Left cardiac atrium (tissue), 4 donors: Measurements from ENCODE around the gene APCDD1. TPM values are rescaled to one million over a fixed set of nuclear protein-coding genes. Genes with fewer than 3 reads are reported as not detected.
"Not testable (repeated sequence)": the region's sequence is repeated elsewhere in the genome, so short reads cannot be mapped to it uniquely, and the experiment has no call there.

ENCODE experiments used
- ATAC-seq, 2 donors: fragments of 200-7000 bp; cut with Tn5 transposase; one replicate each; pipeline ENCODE4 v1.9.1; 2020; ENCODE audit warnings: mild to moderate bottlenecking in 2 of 2, moderate library complexity in 2 of 2
- DNase-seq: peaks from one replicate; pipeline ENCODE4 v3.0.0-alpha.2; 2020
- intact Hi-C, 2 donors: fragments of 100-400 bp; cut with DNase I; formaldehyde crosslinking; loops; one replicate each; pipeline versions ENCODE4 v1.14.1 to v1.15.1; 2022 to 2023
- total RNA-seq, 2 donors: library from RNA; stranded (reverse); fragmentation: NEBNext Ultra II Directional; extraction: Animal tissue kit (Norgen Biotek cat#: 25700); gene quantifications; one replicate each; pipeline ENCODE4 v1.2.1, GENCODE V29; 2021
- donor health status: DM: no; HTN: yes; CAD: no.
- donor health status: DM: no; HTN: yes; CAD: no; lungs with severe emphysema.
- donor health status: DM: yes; HTN: yes; CAD: no.
- donor health status: Dilated cardiomyopathy.

Gene APCDD1
- total RNA-seq, 2 donors from 2014 or later: 48.3 to 55.1 TPM

DNA sequence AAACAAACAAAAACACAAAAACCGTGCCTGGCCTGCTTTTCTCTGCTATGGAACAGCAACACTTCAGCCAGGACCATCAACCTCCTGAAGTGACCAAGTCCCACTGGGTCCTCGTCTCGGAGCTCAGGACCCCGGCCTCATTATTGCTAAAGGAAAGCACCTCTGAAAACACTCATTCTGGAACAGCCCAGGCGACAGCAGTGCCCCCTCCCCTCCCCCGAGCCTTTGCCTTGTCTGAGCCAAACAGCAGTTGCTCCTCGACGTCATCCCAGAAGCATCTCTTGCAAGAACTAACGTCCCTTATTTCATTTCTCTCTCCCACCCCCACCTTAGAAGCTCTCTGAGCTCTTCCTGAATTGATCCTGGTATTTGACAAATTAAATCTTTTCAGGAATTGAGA, 27.4 kb downstream of the APCDD1 start:
- no peak for ATAC-seq
- intact Hi-C loops: no loop called here

DNA sequence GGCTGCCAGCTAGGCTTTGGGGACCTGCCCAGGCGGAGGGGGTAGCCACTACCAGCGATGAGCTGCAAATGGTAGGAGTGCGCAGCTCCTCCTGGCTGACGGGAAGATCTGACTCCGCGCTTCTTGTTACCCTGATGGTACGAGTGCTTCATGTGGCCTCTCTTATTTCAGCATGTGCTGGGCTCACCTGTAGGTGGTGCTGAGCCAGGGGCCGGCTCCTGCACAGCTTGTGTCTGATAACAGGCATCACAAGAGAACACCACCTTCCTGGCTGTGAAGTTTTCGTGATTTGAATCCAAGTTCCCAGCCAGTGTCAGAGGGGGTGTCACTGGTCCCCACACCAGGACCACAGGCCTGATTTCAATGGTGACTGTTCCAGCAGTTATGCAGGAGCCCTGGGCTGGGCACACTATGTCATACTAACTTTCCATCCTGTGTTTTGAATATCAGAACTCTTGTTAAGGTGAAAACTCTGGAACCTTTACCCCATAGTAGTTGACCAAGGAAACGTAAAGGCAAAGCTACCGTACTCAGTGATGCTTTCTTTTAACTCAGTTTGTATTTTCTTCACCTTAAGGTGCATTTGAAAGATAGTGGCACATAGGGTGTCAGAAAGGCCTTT, 28.0 kb downstream of the APCDD1 start:
- DNase-seq (no peak), ATAC-seq (no peak)
- intact Hi-C loops: no loop called here

More for the DNA sequence above, 27.4 kb downstream of the APCDD1 start:
- no peak for DNase-seq

DNA sequence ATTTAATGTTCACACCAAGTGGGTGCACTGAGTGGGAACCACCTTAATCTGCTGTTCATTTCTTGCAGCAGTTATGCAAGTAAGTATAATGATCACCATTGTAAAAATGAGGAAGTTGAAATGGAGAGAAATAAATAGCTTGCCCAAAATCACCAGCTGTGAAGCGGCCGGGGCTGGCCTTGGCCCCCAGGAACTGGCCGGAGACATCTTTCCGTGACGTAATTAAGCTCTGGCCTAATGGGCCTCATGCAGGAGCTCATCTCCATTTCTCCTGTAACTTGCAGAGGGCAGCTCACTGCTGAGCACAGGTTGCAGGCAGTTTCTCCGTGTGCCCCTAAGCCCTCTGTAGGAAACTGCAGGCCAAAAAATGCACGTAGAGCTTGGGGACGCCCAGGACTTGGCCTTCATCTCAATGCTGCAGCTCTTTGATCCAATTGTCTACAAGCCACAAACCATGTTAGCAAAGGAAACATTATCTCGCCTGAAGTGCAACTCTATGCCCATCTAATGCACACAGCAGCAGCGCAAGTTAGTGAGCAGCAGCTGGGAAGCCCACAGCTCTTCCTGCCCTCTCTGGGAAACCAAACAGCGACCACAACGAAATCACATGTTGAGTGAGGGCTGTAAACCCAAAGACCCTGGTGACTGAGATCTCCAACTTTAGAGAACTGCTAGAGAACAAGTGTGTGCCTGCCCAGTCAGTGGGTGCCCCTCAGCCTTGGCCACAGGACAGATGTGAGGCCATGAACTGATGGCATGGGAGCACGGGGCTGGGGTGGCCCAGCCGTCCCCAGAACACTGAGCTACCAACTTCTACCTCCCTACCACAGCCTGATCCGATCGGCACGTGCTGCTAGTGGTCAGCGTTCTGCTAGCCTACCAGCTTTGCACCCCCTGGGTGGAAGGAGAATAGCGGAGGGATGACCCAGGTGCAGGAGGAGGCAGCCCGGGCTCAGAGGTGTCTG, 28.8 kb downstream of the APCDD1 start:
- intact Hi-C loops: no loop called here
- peak; percentile 57 to 73 for ATAC-seq
- no peak for DNase-seq

DNA sequence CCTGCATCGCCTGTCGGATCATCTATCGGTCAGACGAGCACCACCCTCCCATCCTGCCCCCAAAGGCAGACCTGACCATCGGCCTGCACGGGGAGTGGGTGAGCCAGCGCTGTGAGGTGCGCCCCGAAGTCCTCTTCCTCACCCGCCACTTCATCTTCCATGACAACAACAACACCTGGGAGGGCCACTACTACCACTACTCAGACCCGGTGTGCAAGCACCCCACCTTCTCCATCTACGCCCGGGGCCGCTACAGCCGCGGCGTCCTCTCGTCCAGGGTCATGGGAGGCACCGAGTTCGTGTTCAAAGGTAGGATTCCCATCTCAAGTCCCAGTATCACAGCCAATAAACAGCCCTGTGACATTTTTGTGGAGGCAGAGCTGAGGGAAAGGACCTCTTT, 31.0 kb downstream of the APCDD1 start:
- ATAC-seq: no peak
- intact Hi-C loops: no loop called here

DNA sequence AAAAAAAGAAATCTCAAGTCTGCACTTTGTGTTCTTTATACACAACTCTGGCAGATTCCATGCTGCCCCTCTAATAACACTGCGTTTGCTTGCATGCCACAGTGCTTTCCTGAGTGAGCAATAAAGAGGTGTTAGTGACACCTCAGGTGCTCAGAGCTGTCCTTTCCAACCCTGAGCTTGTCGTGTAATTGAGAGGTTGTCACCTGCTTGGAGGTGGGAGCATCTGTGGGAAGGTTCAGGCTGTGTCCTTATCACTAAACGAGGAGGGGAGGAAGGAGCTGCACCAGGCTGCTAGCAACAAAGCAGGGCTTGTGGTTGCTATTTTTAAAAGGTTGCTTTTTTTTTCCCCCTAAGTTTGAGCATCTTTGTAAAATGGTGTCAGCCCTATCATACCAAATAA, 31.9 kb downstream of the APCDD1 start:
- ATAC-seq (no peak), DNase-seq (no peak)
- intact Hi-C loops: no loop called here

More for the DNA sequence above, 31.0 kb downstream of the APCDD1 start:
- DNase-seq: no peak

DNA sequence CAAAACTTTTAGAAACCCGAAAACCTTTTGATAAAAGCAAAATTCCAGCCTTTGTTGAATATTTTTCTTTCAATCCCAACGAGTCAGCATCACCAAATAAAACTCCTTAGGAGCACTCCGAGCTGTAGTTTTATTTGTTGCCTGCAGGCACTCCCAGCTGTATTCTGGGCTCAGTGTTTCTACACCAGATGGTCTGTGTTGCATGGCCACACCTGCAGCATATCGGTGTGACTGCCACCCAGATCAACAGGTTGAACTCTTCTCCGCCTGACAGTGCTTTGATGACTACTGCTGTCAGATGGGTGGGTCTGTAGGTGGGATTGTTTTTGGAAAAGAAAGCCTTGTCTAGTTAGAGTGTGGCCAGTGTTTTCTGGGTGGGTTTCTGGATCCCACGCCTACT, 32.7 kb downstream of the APCDD1 start:
- intact Hi-C loops: no loop called here
- DNase-seq (no peak), ATAC-seq (no peak)

DNA sequence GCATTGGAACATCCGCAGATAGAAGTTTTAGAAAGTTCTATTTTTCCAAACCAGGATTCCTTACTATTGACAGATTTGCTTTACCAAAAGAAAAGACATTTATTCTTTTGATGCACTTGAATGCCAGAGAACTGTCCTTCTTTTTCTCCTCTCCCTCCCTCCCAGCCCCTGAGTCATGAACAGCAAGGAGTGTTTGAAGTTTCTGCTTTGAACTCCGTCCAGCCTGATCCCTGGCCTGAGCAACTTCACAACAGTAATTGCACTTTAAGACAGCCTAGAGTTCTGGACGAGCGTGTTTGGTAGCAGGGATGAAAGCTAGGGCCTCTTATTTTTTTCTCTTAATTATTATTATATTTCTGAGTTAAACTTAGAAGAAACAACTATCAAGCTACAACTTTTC, 33.6 kb downstream of the APCDD1 start:
- ATAC-seq (peak in 1 of 2 donors; percentile 38), DNase-seq (no peak)
- intact Hi-C loops: no loop called here

DNA sequence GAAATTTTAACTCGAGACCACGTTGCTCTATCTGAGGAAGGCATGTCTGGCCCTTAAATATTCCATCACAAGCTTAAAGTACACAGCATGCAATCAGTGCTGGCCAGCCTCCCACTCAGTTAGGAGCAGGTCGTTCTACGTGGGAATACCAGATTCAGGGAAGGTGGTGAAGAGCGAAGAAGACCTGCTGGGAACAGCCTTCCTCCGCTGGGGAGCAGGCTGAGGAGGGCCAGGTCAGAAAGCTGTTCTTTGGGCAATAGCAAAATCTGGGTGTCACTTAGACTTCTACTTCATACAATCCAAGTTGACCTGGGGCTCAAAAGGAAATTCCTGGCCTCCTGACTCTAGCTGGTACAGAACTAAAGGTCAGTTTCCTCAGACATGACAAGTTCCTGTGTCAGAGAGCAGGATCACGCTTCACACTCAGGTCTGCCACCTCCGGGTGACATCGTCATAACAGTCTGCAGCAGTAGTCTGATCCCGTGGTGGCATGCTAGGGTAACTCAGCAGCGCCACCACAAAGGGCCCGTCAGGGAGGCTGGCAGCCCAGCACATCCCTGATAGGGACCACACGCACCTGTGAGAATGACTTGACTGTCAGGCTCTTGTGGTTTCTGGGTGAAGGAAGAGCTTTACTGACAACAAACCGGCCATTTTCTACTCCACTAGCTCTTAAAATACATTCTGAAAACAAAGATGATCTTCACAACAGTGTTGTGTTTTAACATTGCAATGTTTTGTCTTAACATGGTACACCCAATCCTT, 36.1 kb downstream of the APCDD1 start:
- ATAC-seq: peak; percentile 64 to 68

DNA sequence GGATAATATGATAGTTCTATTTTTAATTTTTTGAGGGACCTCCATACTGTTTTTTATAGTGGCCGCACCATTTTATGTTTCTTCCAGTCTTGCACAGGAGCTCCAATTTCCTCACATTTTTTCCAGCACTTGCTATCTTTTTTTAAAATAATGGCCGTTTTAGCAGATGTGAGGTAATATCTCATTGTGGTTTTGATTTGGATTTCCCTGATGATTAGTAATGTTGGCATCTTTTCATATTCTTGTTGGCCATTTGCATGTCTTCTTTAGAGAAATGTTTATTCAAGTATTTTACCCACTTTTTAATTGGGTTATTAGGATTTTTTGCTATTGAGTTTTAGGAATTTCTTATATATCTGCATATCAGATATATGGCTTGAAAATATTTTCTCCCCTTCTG, 41.5 kb downstream of the APCDD1 start:
- no peak for DNase-seq
- ATAC-seq: no peak
- intact Hi-C loops: no loop called here

More for the DNA sequence above, 36.1 kb downstream of the APCDD1 start:
- intact Hi-C loops: no loop called here
- no peak for DNase-seq

DNA sequence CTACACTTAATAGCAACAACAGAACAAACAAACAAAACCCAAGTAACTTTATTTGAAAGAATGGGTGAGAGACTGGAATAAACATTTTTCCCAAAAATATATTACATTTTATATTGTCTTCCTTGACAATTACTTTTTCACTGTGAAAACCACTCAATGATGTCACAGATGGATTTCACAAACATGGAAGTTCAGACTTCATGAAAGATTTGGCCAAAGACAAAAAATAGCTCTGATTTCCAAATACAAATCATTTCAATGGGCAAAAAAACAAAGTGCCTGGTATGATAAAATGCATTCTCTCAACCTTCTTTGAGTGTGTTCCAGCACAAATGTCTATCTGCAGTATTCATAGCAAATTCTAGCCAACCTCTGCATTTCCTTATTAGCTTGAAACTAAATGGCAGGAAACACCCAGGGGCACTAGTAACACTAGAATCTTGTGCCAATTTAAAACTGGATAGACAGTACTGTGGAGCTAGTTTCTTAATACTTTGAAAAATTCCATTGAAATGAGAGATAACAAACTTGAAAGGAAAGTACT, 42.8 kb downstream of the APCDD1 start:
- intact Hi-C loops: no loop called here
- DNase-seq (no peak), ATAC-seq (no peak)

DNA sequence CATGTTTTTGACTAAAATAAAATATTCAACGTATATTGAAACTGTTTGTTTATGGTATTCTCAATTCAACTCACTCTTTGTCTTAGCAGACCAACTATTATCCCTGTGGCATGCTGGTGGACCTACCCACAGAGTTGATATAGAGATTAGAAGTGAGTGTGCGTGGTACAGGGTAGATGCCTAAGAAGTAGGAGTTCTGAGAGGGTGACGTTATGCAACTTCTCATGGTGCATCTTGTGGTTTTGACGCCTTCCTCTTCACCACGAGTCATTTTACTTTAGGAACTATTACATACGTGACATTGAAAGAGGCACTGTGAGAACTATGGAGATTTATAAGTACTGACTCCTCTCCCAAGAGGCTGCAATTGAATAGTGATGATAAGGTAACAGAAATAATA, 44.8 kb downstream of the APCDD1 start:
- ATAC-seq (no peak), DNase-seq (no peak)
- intact Hi-C loops: no loop called here

DNA sequence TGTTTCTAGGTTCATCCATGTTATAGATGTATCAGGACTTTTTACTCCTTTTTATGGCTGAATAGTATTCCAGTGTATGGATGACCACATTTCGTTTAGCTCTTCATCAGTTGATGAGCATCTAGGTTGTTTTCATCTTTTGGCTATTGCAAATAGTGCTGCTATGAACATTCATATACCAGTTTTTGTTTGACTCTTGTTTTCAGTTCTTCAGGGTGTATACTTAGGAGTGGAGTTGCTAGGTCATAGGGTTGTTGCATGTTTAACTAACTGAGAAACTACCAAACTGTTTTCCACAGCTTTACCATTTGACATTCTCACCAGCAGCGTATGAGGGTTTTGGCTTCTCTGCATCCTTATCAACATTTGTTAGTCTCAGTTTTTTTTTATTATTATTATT, 45.6 kb downstream of the APCDD1 start:
- intact Hi-C loops: no loop called here
- DNase-seq: no peak

DNA sequence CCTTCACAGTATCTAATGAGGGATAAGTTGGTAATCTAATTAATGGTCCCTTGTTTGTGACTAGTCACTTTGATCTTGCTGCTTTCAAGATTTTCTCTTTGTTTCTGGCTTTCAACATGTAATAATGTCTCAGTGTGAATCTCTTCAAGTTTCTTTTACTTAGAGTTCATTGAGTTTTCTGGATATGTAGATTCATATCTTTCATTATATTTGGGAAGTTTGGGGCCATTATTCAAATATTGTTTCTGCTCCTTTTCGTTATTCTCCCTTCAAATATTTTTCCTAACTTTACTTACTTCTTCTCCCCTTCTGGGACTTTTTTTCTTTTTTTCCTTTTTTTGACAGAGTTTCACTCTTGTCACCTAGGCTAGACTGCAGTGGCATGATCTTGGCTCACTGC, 50.3 kb downstream of the APCDD1 start:
- intact Hi-C loops: no loop called here
- ATAC-seq: no peak
- DNase-seq: no peak

More for the DNA sequence above, 45.6 kb downstream of the APCDD1 start:
- no peak for ATAC-seq

DNA sequence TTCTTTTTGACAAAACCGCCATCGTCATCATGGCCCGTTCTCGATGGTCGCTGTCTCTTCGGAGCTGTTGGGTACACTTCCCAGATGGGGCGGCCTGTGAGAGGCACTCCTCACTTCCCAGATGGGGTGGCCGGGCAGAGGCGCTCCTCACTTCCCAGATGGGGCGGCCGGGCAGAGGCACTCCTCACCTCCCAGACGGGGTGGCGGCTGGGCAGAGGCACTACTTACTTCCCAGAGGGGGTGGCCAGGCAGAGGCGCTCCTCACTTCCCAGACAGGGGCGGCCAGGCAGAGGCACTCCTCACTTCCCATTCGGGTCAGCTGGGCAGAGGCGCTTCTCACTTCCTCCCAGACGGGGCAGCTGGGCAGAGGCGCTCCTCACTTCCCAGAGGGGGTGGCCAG, 51.5 kb downstream of the APCDD1 start:
- intact Hi-C loops, ATAC-seq: not testable (repeated sequence)

DNA sequence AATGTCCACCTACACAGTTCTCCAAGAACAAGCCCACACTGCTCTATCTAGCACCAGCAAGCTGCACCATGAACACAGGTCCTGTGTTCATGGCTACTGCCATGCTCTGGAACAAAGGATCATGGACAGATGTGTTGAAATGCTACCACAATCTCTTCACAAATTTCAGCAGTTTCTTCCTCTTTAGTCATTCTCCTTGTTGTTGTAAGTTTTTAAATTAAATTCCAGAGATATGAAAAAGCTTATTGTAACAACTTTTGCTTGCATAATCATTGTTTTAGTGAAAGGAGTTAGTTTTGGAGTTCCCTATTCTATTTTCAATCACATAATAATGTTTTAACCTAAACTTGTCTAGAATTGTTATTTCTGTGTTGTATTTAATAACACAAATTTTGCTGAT, 54.2 kb downstream of the APCDD1 start:
- intact Hi-C loops: no loop called here
- no peak for DNase-seq

More for the DNA sequence above, 51.5 kb downstream of the APCDD1 start:
- DNase-seq: not testable (repeated sequence)

DNA sequence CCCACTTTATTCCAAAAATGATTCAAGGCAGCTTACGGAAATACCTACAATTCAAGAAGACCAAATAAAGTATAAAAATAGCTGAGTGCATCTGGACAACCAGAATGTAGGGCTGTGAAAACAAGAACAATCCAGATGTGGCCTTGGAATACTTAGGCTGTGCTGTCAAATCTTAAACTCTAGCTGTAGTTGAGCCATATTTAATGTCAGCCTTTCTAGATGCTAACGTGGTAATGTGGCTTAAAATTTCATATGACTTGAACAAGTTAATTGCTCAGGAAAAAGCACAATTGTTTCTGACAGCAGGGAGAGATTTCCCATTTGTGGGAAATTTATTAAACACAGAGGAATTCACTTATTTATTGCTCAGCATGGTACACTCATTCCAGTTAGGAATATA, 56.8 kb downstream of the APCDD1 start:
- no peak for ATAC-seq
- intact Hi-C loops: no loop called here
- DNase-seq: no peak

More for the DNA sequence above, 54.2 kb downstream of the APCDD1 start:
- no peak for ATAC-seq

DNA sequence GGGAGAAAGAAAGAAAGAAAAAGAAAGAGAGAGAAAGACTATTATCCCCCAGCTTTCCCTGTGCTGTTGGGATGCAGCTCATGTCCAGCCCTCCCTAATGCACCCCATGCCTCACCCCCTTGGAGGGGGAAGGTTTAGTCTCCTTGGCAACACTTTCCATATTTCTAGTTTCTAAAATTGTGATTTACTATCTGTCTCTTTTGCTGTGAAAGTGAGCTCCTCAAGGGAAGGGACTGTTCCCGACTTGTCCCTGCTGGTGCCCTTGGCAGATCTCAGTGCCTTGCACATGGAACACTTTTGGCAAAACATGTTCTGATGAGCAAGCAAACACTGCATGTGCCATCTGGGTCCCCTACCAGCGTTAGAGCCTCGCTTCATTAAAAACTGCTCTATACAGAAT, 59.6 kb downstream of the APCDD1 start:
- intact Hi-C loops: no loop called here
- DNase-seq: no peak
- peak in 1 of 2 donors; percentile 29 for ATAC-seq

DNA sequence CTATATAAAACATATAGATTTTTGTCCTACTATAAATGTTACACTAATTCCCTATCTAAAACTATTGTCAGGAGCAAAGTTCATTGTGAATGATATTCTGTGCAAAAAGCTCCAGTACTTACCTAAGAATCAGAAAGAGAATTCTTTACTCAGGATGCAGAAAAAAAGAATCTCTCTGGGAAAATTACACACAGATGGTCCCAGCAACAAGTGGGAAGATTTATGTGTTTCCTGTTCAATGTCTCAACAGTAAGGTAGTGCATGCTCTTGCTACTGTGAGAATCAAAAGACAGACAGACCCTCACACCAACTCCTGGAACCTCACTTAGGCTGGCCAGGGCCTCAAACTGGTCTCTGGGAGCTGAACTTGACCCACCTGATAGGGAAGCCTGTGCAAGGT, 60.2 kb downstream of the APCDD1 start:
- ATAC-seq (no peak), DNase-seq (no peak)
- intact Hi-C loops: no loop called here

DNA sequence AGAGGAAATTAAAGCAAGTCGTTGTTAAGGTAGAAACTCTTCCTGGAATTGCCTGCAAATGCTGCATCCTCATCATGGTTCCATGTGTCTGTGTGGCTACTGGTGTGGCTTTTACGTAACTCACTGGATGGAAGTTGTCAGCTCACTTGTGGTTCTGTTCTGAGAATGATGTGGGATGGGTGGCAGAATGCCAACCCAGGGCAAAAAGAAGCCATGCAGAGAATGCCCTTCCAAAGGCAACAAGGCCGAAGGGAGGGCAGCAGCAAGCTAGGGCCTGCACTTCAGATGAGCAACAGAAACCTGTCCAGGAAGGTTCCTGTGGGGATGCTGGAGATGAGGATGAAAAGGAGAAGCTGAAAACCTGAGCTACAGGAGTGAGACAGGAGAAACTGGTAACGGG, 61.0 kb downstream of the APCDD1 start:
- no peak for DNase-seq
- intact Hi-C loops: no loop called here
- no peak for ATAC-seq

DNA sequence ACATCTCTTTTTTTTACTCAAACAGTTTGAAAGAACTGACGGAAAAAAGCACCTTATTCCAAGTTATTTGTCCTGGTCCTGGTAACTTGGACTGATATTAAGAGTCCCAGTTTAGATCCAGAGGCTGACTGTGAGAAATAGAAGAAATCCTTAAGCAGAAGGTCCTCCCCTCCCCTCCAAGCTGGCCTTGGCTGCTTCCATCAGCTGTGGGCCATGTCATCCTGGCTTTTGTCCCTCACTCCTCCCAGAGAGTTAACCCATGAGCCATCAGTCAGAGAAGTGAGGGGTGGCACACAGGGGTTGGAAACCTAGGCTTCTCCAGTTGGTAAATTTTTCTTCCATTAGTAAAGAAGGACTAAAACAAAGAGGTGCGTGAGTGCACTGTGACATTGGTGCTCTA, 61.6 kb downstream of the APCDD1 start:
- intact Hi-C loops: no loop called here
- DNase-seq (no peak), ATAC-seq (no peak)
